ENCODE data around the gene PFN3.

The PFN3 gene

DNA sequence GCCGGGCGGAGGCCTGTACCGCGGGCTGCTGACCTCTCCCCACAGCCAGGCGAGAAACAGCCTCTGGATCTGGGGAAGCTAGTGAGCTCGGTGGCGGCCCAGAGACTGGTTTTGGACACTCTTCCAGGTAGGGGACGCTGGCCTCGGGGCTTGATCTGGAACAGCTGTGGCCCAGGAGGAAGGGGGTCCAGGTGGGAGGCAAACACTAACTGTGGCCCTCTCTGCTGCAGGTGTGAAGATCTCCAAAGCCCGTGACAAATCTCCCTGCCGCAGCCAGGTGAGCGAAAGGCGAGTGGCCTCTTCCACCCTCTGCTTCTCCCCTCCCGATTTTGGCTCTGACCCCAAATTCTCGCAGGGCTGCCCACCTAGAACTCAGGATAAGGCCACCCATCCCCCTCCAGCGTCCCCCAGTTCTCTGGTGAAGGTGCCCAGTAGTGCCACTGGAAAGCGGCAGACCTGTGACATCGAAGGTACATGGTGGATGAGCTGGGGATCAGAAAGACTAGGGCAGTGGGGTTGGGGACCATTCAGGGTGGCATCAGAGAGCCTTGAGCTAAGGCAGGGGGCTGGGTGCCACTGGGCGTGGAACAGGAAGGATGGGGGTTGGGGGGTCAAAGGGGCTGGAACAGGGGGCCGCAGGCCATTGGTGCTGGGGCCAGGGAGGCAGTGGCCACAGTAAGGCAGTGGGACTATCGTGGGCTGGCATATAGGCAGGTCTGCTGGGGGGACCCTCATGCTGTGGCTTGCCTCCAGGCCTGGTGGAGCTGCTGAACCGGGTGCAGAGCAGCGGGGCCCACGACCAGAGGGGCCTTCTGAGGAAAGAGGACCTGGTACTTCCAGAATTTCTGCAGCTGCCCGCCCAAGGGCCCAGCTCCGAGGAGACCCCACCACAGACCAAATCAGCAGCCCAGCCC, 29.1 kb downstream of the PFN3 start:
- peaks cover 34% of the 10 kb centered on the region for H3K4me1 Mint-ChIP-seq
- ATAC-seq (ENCODE audit: low read depth) (no peak), DNase-seq (ENCODE audit: low spot score in 2 of 2) (no peak)
- no peaks in the 10 kb centered on the region for H3K27me3 Mint-ChIP-seq
- H3K36me3 Mint-ChIP-seq: peaks cover 19% of the 10 kb centered on the region
- H3K27ac Mint-ChIP-seq: no peak overlapping the region
- no peak overlapping the region for H3K4me3 Mint-ChIP-seq
- H3K9me3 Mint-ChIP-seq: no peaks in the 10 kb centered on the region

DNA sequence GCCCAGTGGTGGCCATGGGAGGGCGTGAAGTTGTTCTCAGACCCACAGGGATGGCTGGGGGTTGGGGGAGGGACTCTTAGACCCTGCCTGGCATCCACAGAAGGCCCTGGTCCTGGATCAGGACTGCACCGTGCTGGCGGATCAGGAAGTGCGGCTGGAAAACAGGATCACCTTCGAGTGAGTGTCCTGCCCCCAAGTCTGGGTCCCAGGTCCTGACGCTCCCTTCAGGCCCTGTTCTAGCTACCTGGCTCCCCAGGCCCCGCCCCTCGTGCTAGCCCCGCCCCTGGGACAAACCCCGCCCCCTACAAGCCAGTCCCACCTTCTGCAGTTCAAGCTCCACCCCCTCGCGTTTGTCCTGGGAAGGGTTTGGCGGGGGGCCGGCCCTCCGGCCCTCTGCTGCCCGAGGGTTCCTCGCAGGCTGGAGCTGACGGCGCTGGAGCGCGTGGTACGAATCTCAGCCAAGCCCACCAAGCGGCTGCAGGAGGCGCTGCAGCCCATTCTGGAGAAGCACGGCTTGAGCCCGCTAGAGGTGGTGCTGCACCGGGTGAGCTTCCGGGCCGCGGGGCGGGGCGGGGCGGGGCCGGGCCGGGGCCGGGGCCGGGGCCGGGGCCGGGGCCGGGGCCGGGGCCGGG, 29.9 kb downstream of the PFN3 start:
- peaks cover 35% of the 10 kb centered on the region for H3K4me1 Mint-ChIP-seq
- ATAC-seq (ENCODE audit: low read depth): peak; percentile 89
- H3K27me3 Mint-ChIP-seq: no peaks in the 10 kb centered on the region
- no peak overlapping the region for H3K27ac Mint-ChIP-seq
- H3K4me3 Mint-ChIP-seq: peak overlapping the region; percentile 47
- no peaks in the 10 kb centered on the region for H3K9me3 Mint-ChIP-seq
- peak; percentile 32 to 63 for DNase-seq (ENCODE audit: low spot score in 2 of 2)
- H3K36me3 Mint-ChIP-seq: peaks cover 20% of the 10 kb centered on the region

DNA sequence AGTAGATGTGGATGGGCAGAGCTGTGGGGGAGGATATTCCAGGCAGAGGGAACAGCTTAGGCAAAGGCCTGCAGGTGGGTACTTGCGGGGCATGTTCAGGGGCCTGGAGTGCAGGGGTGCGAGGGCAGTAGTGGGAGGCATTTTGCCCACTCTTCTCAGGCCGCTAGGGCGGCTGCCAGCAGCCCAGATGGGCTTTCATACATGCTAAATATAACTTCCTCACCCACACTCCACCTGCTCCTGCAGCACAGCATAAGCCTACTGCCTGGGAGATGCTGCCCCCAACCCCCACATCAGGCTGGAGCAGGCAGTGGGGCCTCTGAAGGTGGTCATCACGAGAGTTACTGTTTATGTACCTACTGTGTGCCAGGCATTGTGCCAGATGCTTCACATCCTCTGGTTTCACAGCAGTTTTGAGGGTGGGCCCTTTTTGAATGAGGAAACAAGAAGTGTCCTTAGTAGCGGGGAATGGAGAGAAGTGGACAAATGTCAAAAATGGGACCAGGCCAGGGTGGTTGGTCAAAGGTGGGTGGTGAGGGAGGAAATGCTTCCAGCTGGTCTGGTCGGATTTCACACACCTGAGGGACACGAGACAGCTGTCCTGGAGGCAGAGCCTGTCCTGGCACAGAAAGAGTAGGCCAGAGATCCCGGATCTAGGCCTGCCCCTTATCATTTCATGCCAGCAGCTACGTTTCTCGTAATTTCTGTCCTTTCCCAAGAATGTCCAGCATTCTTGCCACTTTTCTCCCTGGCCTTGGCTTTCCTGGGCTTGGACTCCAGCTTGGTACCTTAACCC, 30.6 kb downstream of the PFN3 start:
- Mint-ChIP-seq H3K36me3 (peaks cover 20% of the 10 kb centered on the region), H3K27me3 (no peaks in the 10 kb centered on the region), H3K4me1 (peaks cover 33% of the 10 kb centered on the region), H3K27ac (no peak overlapping the region), H3K4me3 (peak overlapping the region; percentile 1), H3K9me3 (no peaks in the 10 kb centered on the region)
- ATAC-seq (ENCODE audit: low read depth): no peak
- DNase-seq (ENCODE audit: low spot score in 2 of 2): no peak

DNA sequence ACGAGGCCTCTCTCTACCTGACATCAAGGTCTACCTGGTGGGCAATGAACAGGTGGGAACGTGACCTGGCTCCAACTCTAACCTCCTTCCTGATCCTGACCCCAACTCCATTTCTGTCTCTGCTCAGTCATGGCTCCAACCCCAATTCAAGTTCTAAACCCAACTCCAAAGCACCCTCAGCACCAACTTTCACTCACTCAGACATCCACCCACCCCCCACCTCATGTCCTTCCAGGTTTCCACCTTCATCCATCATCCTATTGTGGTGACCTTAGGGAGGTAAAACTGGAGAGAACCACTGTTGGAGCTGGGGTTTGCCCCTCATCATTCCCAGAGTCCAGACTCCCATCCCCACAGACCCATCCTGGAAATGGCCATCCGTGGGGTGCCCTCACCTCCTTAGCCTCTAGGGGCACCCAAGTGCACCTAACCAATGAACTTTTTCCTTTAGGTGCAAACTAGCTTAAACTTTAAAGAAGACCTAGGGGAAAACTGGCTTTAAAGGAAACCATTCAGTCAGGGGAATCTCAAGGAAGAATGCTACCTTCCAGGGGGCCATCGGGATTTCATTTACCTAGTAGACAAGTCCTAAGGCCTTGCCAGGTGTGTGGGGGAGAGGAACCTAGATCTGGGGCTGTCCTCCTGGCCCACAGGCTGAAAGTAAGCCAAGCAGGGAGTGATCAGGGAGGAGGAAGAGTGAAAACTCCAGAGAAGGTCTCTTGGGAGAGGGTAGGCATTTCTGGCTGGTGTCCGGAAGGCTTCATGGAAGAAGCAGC, 31.4 kb downstream of the PFN3 start:
- ATAC-seq (ENCODE audit: low read depth) (peak; percentile 23), DNase-seq (ENCODE audit: low spot score in 2 of 2) (no peak)
- H3K9me3 Mint-ChIP-seq: no peaks in the 10 kb centered on the region
- H3K4me3 Mint-ChIP-seq: peak overlapping the region; percentile 1
- no peak overlapping the region for H3K27ac Mint-ChIP-seq
- H3K36me3 Mint-ChIP-seq: peaks cover 20% of the 10 kb centered on the region
- no peaks in the 10 kb centered on the region for H3K27me3 Mint-ChIP-seq
- H3K4me1 Mint-ChIP-seq: peaks cover 38% of the 10 kb centered on the region

GRCh38 chr5:177367981-177368868, 32.2 kb downstream of the PFN3 start:
- Mint-ChIP-seq H3K27me3 (no peaks in the 10 kb centered on the region), H3K4me1 (peaks cover 40% of the 10 kb centered on the region), H3K36me3 (peaks cover 20% of the 10 kb centered on the region), H3K9me3 (no peaks in the 10 kb centered on the region), H3K4me3 (no peak overlapping the region), H3K27ac (no peak overlapping the region)
- DNase-seq (ENCODE audit: low spot score in 2 of 2) (no peak), ATAC-seq (ENCODE audit: low read depth) (no peak)

DNA sequence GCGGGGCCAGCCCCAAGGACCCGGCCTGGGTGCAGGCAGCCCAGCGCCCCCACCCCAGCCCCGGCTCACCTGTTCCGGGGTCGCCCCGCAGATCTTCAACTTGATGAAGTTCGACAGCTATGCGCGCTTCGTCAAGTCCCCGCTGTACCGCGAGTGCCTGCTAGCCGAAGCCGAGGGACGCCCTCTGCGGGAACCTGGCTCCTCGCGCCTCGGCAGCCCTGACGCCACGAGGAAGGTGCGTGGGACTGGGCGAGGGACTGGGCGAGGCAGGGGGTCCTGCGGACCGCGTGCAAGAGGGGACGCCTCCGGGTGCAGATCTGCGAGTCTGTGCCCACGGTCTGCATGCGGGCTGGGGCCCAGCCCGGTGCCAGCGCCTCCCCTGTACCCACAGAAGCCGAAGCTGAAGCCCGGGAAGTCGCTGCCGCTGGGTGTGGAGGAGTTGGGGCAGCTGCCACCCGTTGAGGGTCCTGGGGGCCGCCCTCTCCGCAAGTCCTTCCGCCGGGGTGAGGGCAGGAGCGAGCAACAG, 33.1 kb downstream of the PFN3 start:
- no peak overlapping the region for H3K27ac Mint-ChIP-seq
- H3K9me3 Mint-ChIP-seq: no peaks in the 10 kb centered on the region
- no peaks in the 10 kb centered on the region for H3K27me3 Mint-ChIP-seq
- no peak for ATAC-seq (ENCODE audit: low read depth)
- H3K4me3 Mint-ChIP-seq: no peak overlapping the region
- H3K36me3 Mint-ChIP-seq: peaks cover 20% of the 10 kb centered on the region
- H3K4me1 Mint-ChIP-seq: peaks cover 42% of the 10 kb centered on the region
- no peak for DNase-seq (ENCODE audit: low spot score in 2 of 2)

- H3K27me3 Mint-ChIP-seq: no peaks in the 10 kb centered on the region
- H3K4me3 Mint-ChIP-seq: no peak overlapping the region
- peaks cover 20% of the 10 kb centered on the region for H3K36me3 Mint-ChIP-seq
- H3K4me1 Mint-ChIP-seq: peaks cover 42% of the 10 kb centered on the region
- H3K27ac Mint-ChIP-seq: no peak overlapping the region
- H3K9me3 Mint-ChIP-seq: no peaks in the 10 kb centered on the region
- ATAC-seq (ENCODE audit: low read depth) (no peak), DNase-seq (ENCODE audit: low spot score in 2 of 2) (no peak)
Measured at GRCh38 chr5:177366528-177367322, 33.7 kb downstream of the PFN3 start.

- ATAC-seq (ENCODE audit: low read depth) (no peak), DNase-seq (ENCODE audit: low spot score in 2 of 2) (no peak)
- no peaks in the 10 kb centered on the region for H3K27me3 Mint-ChIP-seq
- H3K36me3 Mint-ChIP-seq: peaks cover 18% of the 10 kb centered on the region
- no peak overlapping the region for H3K4me3 Mint-ChIP-seq
- H3K9me3 Mint-ChIP-seq: no peaks in the 10 kb centered on the region
- no peak overlapping the region for H3K27ac Mint-ChIP-seq
- H3K4me1 Mint-ChIP-seq: peaks cover 40% of the 10 kb centered on the region
Measured at GRCh38 chr5:177365845-177366527, 34.5 kb downstream of the PFN3 start.

GRCh38 chr5:177364159-177364962, 36.1 kb downstream of the PFN3 start:
- ATAC-seq (ENCODE audit: low read depth): no peak
- H3K9me3 Mint-ChIP-seq: no peaks in the 10 kb centered on the region
- no peaks in the 10 kb centered on the region for H3K27me3 Mint-ChIP-seq
- H3K27ac Mint-ChIP-seq: no peak overlapping the region
- H3K4me1 Mint-ChIP-seq: peaks cover 52% of the 10 kb centered on the region
- H3K36me3 Mint-ChIP-seq: peaks cover 21% of the 10 kb centered on the region
- peak overlapping the region; percentile 49 for H3K4me3 Mint-ChIP-seq
- DNase-seq (ENCODE audit: low spot score in 2 of 2): no peak

- DNase-seq (ENCODE audit: low spot score in 2 of 2) (no peak), ATAC-seq (ENCODE audit: low read depth) (no peak)
- H3K36me3 Mint-ChIP-seq: peaks cover 15% of the 10 kb centered on the region
- no peaks in the 10 kb centered on the region for H3K27me3 Mint-ChIP-seq
- H3K4me1 Mint-ChIP-seq: peaks cover 52% of the 10 kb centered on the region
- H3K27ac Mint-ChIP-seq: no peak overlapping the region
- peak overlapping the region; percentile 34 for H3K4me3 Mint-ChIP-seq
- H3K9me3 Mint-ChIP-seq: no peaks in the 10 kb centered on the region
Measured at GRCh38 chr5:177363565-177363964, 36.9 kb downstream of the PFN3 start.
